SU-DHL-6 (cell line): ENCODE data around the gene DPY19L1.

Experiments used
- CTCF ChIP-seq: fragments of 200-600 bp; sonication (generic); IDR thresholded peaks from one replicate; pipeline ENCODE4 v1.5.1; 2017; ENCODE audit warnings: antibody characterized with exemption, mild to moderate bottlenecking, low read length, moderate library complexity; ENCODE audit not compliant: insufficient read depth, poor library complexity, severe bottlenecking
- EZH2phosphoT487 ChIP-seq: fragments of 200-600 bp; sonication (generic), shearing (Covaris generic); conservative IDR thresholded peaks from 2 replicates; pipeline ENCODE4 v1.6.1; 2018; ENCODE audit warnings: mild to moderate bottlenecking, antibody characterized with exemption, low read length, moderate library complexity, mixed read lengths

- TF ChIP-seq CTCF (no peak), EZH2phosphoT487 (no peak)
Observed at GRCh38 chr7:35021445-35021844, 15.8 kb downstream of the DPY19L1 start.
